ENCODE data around the gene AP3B1. TPM values are rescaled to one million over a fixed set of nuclear protein-coding genes. Genes with fewer than 3 reads are reported as not detected.

AP3B1 gene
- total and polyA plus RNA-seq, 2 of the 8 experiments (the other 6 are each of a cell fraction or from before 2014, with no cell fraction given): 45.8 to 48.3 TPM

GRCh38 chr5:78237911-78238310 lies 56.6 kb downstream of the AP3B1 start (continued):
- TF ChIP-seq CHD7 (IDR thresholded peaks at IDR 0.05; ENCODE audit: insufficient replicate concordance, low read length) (no peak), MAFK (IDR thresholded peaks at IDR 0.05; ENCODE audit: low read depth, low read length) (no peak), TAF1 (IDR thresholded peaks at IDR 0.05; ENCODE audit: low read depth, low read length) (no peak)

Data from H1 (cell line).